ENCODE measurements around the gene MTFR2.
A peak's percentile ranks its signal among the peaks of the same experiment; 100 is the strongest.

The MTFR2 gene

DNA sequence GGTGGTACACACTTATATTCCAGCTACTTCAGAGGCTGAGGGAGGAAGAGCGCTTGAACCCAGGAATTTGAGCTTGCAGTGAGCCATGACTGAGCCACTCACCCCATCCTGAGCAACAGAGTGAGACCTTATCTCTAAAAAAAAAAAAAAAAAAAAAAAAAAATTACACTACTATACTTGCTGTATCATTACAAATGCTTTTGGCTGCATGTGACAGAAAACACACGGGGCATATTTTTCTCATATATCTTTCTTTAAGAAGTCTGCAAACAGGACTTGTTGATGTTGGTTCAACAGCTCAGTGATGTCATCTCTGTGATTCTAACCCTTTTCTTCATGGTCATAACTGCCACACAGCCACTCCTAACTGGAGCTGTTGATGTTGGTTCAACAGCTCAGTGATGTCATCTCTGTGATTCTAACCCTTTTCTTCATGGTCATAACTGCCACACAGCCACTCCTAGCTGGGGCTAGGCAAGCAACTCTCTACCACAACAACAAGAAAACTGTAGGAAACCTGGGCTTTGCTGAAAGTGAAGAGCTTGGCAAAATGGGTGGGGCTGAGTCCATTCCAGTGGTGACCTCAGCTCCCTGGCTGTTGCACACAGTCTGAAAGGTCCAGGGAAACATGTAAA, 19.8 kb downstream of the MTFR2 start (continued):
- TF ChIP-seq KLF8 (tag by site-specific recombination; IDR thresholded peaks at IDR 0.05) (peak; percentile 66; the same call in 1 of the 2 replicates), ZSCAN30 (tag by site-specific recombination; IDR thresholded peaks at IDR 0.05) (no peak), ZNF155 (tag by site-specific recombination; IDR thresholded peaks at IDR 0.05) (no peak), SCRT2 (tag by site-specific recombination; IDR thresholded peaks at IDR 0.05) (peak; percentile 99), SP7 (tag by site-specific recombination; IDR thresholded peaks at IDR 0.05) (peak; percentile 58), ZNF654 (tag by site-specific recombination; IDR thresholded peaks at IDR 0.05; ENCODE audit: low read depth) (no peak)
- TF ChIP-seq, protein P1, sequence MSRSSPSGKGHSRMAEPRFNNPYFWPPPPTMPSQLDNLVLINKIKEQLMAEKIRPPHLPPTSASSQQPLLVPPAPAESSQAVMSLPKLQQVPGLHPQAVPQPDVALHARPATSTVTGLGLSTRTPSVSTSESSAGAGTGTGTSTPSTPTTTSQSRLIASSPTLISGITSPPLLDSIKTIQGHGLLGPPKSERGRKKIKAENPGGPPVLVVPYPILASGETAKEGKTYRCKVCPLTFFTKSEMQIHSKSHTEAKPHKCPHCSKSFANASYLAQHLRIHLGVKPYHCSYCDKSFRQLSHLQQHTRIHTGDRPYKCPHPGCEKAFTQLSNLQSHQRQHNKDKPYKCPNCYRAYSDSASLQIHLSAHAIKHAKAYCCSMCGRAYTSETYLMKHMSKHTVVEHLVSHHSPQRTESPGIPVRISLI (tag by site-specific recombination; IDR thresholded peaks at IDR 0.05): peak; percentile 91

DNA sequence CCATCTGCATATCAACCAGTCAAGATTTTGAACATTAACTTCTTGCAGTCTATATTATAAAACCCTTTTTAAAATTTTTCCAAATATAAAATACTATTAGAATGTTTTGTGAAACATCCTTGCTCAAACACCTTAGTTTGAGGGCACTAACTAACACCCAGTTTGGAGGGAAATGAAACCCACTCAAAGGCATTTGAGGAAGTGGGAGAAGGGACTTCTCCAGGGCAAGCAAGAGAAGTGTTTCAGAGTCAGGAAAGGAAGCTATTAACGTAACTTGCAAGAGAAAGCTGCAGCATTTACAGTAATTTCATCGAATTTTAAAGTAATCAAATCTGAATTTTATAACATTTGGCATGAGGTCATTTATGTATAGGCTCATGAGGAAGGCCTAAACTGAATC, 21.3 kb downstream of the MTFR2 start:
- Histone ChIP-seq H3K27ac (ENCODE audit: extremely low read depth, low read depth, low read length) (no peak overlapping the region), H3K4me1 (ENCODE audit: control insufficient read depth, insufficient read depth, low read length) (no peaks in the 10 kb centered on the region), H3K4me3 (ENCODE audit: low read depth, low read length) (no peak overlapping the region), H3K9me3 (ENCODE audit: control insufficient read depth, insufficient read depth, low read depth, low read length) (no peaks in the 10 kb centered on the region), H3K36me3 (ENCODE audit: control insufficient read depth in 2 of 2, insufficient read depth in 1 of 2, low read length in 2 of 2) (peaks cover 0 to 12% of the 10 kb centered on the region in 2 experiments; a peak in 2 of 3 replicates)
- no peak for TF ChIP-seq ZNF530 (tag by site-specific recombination; IDR thresholded peaks at IDR 0.05; ENCODE audit: low read depth)
- TF ChIP-seq ZNF274 (IDR thresholded peaks at IDR 0.05; ENCODE audit: low read length): no peak
- TF ChIP-seq ZNF274 (tag by site-specific recombination; IDR thresholded peaks at IDR 0.05; ENCODE audit: borderline replicate concordance): no peak
- no peak for TF ChIP-seq SCRT2 (tag by site-specific recombination; IDR thresholded peaks at IDR 0.05)
- no peak for TF ChIP-seq YY2 (tag by site-specific recombination; IDR thresholded peaks at IDR 0.05)
- ChIA-PET POLR2A (no interaction called here), CTCF (interaction anchor here (0.6 to 1.8 kb wide), 3 partner anchors 293 to 1014 kb away, joined by 3 to 6 read pairs (median 3); no protein-coding TSS in a partner anchor)

DNA sequence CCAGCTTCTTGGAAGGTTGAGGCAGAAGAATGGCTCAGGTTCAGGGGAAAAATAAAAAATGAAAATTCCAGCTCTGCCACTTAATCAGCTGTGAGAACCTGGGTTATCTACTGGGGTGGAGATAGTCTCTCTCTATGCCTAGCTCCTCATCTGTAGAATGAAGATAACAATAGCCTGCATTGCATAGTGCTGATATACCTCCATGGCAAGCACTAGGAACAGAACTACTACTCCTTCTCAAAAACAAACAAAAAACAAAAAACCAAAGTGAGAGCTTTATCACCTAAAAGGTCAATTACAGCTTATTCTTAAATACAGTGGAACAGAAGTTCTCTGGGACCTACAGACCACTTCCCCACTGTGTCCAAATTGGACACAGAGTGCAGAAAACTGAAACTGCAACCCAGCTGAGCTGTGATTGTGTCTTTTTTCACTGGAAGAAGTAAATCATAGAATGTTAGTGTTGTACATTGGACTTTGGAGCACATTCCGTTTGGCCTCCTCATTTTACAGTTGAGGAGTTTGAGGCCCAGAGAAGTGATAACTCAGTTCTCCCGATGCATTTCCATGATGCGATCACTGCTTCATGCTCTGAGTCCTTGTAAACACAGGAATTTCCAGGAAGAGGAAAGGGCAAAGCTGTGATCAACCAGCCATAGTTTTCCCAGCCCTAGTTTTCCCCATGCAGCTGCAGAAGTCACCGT, 23.3 kb downstream of the MTFR2 start:
- H3K4me1 ChIP-seq (ENCODE audit: control insufficient read depth, insufficient read depth, low read length): no peaks in the 10 kb centered on the region
- H3K9me3 ChIP-seq (ENCODE audit: control insufficient read depth, insufficient read depth, low read depth, low read length): no peaks in the 10 kb centered on the region
- no peak overlapping the region for H3K27ac ChIP-seq (ENCODE audit: extremely low read depth, low read depth, low read length)
- CTCF ChIA-PET: interaction anchor here (0.6 to 2.8 kb wide), 106 partner anchors 8 to 1568 kb away, joined by 3 to 91 read pairs (median 4); partner anchors contain the start of genes MAP3K5, MAP7 and MTFR2
- POLR2A ChIA-PET: no interaction called here
- TF ChIP-seq YY2 (tag by site-specific recombination; IDR thresholded peaks at IDR 0.05) (no peak), ZBTB17 (tag by site-specific recombination; IDR thresholded peaks at IDR 0.05) (0 out of 2 replicates have a peak, but pooled peaks have one; percentile 16)
- H3K4me3 ChIP-seq (ENCODE audit: low read depth, low read length): no peak overlapping the region
- H3K36me3 ChIP-seq (ENCODE audit: control insufficient read depth in 2 of 2, insufficient read depth in 1 of 2, low read length in 2 of 2): peaks cover 0 to 3% of the 10 kb centered on the region in 2 experiments; a peak in 2 of 3 replicates

DNA sequence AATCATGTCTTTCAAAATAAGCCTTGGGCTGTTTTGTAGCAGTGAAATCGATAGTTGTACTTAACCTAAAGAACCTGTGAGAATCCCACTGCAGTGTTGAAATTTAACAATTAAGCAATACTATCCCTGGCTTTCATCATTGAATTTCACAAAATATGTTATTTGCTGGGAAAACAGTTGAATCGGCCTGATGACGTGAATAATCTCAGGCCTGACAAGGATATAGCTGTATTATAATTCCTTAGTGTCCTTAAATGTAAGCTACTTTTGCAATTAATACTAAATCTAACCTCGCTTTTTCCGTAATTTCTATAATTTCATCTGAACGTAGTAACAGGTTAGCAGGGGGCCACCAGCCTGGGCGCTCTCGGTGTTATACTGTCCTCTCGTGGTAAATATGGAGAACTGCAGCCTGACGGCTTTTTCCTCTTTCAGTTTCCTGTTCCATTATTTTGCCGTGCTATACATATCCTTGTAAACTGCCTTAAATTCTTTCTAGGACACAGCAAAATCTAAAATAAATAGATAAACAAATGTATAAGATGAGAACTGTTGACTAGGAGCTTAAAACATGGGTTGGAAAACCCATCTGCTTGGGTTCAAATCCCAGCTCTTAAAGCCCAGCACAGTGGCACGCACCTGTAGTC, 24.0 kb downstream of the MTFR2 start:
- POLR2A ChIA-PET: no interaction called here
- no peaks in the 10 kb centered on the region for H3K4me1 ChIP-seq (ENCODE audit: control insufficient read depth, insufficient read depth, low read length)
- H3K27ac ChIP-seq (ENCODE audit: extremely low read depth, low read depth, low read length): no peak overlapping the region
- peaks cover 0 to 2% of the 10 kb centered on the region in 2 experiments; a peak in 2 of 3 replicates for H3K36me3 ChIP-seq (ENCODE audit: control insufficient read depth in 2 of 2, insufficient read depth in 1 of 2, low read length in 2 of 2)
- H3K9me3 ChIP-seq (ENCODE audit: control insufficient read depth, insufficient read depth, low read depth, low read length): no peaks in the 10 kb centered on the region
- CTCF ChIA-PET: interaction anchor here (0.6 to 2.8 kb wide), 126 partner anchors 8 to 1568 kb away, joined by 3 to 91 read pairs (median 4); partner anchors contain the start of genes MAP3K5, MAP7, MTFR2 and PDE7B
- H3K4me3 ChIP-seq (ENCODE audit: low read depth, low read length): no peak overlapping the region
- TF ChIP-seq ZNF350 (tag by site-specific recombination; IDR thresholded peaks at IDR 0.05) (no peak), ZNF701 (tag by site-specific recombination; IDR thresholded peaks at IDR 0.05) (no peak), ZNF670 (tag by site-specific recombination; IDR thresholded peaks at IDR 0.05; ENCODE audit: low read depth) (no peak), MEIS1 (CRISPR knock-in tag; IDR thresholded peaks at IDR 0.05; ENCODE audit: borderline replicate concordance) (no peak), GLIS2 (tag by site-specific recombination; IDR thresholded peaks at IDR 0.05) (0 out of 2 replicates have a peak, but pooled peaks have one; percentile 32), ZNF114 (tag by site-specific recombination; IDR thresholded peaks at IDR 0.05) (no peak), ZNF660 (tag by site-specific recombination; IDR thresholded peaks at IDR 0.05) (peak; percentile 66), ZNF169 (tag by site-specific recombination; IDR thresholded peaks at IDR 0.05) (no peak), ZNF394 (tag by site-specific recombination; IDR thresholded peaks at IDR 0.05; ENCODE audit: borderline replicate concordance) (no peak), ZNF664 (tag by site-specific recombination; IDR thresholded peaks at IDR 0.05) (peak; percentile 62), ZNF157 (tag by site-specific recombination; IDR thresholded peaks at IDR 0.05) (no peak), ZNF404 (tag by site-specific recombination; IDR thresholded peaks at IDR 0.05) (no peak), ZNF776 (tag by site-specific recombination; IDR thresholded peaks at IDR 0.05; ENCODE audit: borderline replicate concordance) (no peak), ZBTB7A (tag by site-specific recombination; IDR thresholded peaks at IDR 0.05; ENCODE audit: low read depth) (no peak)
- TF ChIP-seq, protein P2, sequence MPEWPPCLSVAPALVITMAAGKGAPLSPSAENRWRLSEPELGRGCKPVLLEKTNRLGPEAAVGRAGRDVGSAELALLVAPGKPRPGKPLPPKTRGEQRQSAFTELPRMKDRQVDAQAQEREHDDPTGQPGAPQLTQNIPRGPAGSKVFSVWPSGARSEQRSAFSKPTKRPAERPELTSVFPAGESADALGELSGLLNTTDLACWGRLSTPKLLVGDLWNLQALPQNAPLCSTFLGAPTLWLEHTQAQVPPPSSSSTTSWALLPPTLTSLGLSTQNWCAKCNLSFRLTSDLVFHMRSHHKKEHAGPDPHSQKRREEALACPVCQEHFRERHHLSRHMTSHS (tag by site-specific recombination; IDR thresholded peaks at IDR 0.05): no peak
